ENCODE measurements around the gene AGAP1.
A peak's percentile ranks its signal among the peaks of the same experiment; 100 is the strongest.

Gene AGAP1

GRCh38 chr2:235534678-235535422, 41.0 kb downstream of the AGAP1 start:
- DNase-seq, result no peak

DNA sequence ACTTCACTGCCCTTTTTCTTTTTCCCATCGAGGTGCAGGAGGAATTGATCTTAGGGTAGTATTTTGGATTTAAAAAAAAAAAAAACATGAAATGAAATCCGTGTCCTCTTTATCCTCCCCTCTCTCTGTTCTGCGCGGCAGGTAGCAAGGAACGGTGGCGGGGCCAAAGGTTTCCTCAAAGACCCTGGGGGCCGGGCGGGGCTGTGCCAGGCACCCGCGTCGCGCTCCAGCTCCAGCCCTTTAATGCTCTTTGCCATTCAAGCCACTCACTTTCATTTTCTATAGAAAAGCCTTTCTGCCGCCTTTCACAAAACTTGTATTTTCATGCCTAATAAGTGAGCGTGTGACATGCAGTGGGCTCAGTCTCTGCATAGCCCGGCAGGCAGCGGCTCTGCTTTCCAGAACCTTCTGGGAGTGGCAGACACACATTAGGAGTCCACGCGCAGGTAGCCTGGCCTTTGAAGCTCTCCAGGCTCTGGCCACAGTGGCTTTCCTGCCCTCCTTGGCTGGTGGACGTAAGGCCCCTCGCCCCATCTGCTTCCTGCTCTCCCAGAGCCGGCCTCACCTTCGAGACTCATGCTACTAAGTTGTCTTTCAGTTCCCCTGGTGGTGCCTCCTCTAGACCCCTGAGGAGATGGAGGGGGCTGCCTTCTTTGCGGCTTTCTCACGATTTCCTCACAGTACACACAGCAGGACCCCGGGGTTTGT, 41.7 kb downstream of the AGAP1 start:
- DNase-seq, result no peak

DNA sequence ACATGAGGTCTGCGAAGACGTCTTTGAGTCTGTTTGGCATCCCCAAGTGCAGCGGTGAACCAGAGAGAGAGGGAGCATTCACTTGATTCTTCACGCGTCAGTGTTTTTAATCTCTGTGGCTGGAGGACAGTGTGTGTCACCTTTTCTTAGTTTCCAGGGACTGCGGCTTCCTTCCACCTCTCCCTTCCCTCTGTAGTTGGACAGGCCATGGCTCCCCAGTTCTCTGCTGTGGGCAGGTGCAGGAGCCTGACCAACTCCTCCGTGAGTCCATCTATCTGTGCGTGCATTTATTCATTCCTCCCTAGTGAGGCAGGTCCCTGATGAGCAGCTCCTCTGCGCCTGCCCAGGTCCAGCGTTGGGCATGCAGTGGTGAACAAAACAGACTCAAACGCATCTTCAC, 42.9 kb downstream of the AGAP1 start:
- no peak for DNase-seq

DNA sequence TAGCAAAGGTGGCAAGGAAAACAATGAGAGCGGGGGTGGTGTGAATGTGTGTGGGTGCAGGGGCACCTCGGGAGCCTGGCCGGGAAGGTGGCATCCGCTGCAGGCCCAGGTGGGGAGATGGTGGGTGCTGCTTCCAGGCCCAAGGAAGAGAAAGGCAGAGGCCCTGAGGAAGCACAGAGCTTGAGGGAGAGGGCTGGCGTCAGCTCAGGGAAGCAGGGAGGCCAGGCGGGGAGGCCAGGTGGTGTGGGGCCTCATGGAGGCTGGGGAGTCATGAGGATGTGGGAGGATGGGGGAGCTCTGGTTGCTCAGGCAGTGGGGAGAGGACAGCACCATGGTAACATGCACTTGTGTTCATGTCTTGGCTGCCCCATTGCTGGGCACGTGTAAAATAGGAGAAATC, 43.3 kb downstream of the AGAP1 start:
- no peak for DNase-seq

GRCh38 chr2:235537587-235537986, 43.7 kb downstream of the AGAP1 start:
- DNase-seq, result no peak

GRCh38 chr2:235538144-235538639, 44.3 kb downstream of the AGAP1 start:
- no peak for DNase-seq

- DNase-seq, result no peak
Measured at GRCh38 chr2:235538981-235539380, 45.1 kb downstream of the AGAP1 start.

GRCh38 chr2:235539773-235540172, 45.9 kb downstream of the AGAP1 start:
- DNase-seq, result no peak

- no peak for DNase-seq
Measured at GRCh38 chr2:235541016-235541415, 47.2 kb downstream of the AGAP1 start.

- no peak for DNase-seq
Measured at GRCh38 chr2:235541838-235542549, 48.2 kb downstream of the AGAP1 start.

GRCh38 chr2:235542733-235543127, 48.9 kb downstream of the AGAP1 start:
- no peak for DNase-seq

DNA sequence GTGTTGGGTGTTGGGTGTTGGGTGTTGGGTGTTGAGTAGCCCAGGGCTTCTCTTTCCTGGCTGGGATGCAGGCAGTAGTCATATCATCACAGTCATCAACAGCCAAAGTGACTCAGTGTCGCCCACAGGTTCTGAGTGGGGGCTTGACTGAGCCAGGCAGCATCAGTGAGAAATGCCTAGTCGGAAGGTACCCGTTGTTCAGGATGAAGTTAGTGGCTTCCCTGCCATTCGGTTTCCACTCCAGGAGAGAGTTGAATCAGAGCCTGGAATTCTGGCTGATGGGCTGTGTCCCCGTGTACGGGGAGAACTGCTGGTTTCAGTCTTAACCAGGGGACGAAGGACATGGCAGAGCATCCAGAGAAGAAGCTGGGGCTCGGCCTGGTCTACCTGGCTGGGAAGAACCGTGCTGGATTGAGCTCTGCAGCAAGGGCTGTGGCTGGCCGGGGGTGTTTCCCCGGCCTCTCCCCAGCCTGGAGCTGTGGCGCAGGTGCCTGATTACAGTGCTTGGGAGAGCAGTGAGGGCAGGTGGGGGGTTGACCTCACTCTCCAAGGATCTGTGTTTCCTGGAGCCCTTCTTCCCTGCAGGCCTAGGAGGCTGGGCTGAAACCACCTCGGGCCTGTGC, 49.4 kb downstream of the AGAP1 start:
- peak; percentile 40 for DNase-seq

GRCh38 chr2:235543851-235544688, 50.2 kb downstream of the AGAP1 start:
- DNase-seq, result no peak

- no peak for DNase-seq
Measured at GRCh38 chr2:235544689-235544969, 50.8 kb downstream of the AGAP1 start.

- no peak for DNase-seq
Measured at GRCh38 chr2:235545339-235546150, 51.7 kb downstream of the AGAP1 start.

GRCh38 chr2:235546151-235546435, 52.2 kb downstream of the AGAP1 start:
- no peak for DNase-seq

DNA sequence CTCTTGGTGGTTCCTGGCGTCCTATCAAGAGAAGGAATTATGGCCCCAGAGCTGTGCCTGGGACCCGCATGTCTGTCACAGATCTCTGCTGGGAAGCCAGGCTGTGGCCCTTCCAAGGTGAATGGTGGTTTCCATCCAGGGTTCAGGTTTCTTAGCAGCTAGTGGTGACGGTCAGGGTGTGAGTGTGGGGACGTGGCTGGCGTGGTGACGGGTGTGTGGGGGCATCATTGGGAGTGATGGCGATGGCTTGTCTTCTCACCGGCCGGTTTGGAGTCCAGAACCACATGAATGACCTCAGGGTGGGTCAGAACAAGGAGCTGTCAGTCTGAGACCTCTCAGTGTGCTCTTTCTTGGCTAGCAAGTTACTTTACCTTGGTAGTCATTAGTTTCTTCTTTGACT, 52.6 kb downstream of the AGAP1 start:
- no peak for DNase-seq

- DNase-seq, result no peak
Measured at GRCh38 chr2:235549735-235550377, 56.0 kb downstream of the AGAP1 start.

DNA sequence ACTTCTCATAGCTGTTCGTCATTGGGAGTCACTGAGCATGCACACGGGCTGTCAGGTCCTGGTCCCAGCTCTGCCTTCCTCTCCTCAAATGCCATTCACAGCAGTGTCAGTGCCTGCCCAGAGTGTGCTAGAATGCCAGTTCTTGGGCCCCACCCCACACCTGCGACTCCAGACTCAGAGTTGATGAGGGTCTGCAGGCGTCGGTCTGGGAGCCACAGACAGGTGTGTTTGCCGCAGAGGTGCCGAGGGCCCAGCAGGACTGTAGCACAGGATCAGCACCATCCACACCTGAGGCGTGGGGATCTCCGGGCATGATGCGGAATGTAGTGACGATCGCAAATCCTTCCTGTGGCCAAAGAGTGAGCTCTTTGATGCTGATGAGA, 56.5 kb downstream of the AGAP1 start:
- no peak for DNase-seq

GRCh38 chr2:235550946-235551345, 57.1 kb downstream of the AGAP1 start:
- no peak for DNase-seq

DNA sequence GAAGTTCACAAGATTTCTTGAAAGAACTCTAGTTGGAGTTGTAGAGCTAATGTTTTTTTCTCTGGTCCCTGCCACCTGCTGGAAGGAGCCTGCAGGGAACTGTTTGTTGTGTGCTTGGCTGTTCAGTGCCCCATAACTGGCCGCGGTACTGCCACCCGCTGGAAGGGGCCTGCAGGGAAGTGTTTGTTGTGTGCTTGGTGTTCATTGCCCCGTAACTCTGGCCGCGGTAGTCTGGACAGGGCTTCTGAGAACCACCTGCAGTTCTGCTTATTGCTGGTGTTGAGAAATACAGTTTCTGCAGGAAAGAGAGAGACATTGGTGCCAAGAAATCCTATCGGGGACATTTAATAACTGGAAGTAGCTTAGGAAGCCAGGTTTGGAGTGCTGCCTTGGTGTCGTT, 58.1 kb downstream of the AGAP1 start:
- DNase-seq, result peak; percentile 51

Measured in EL (cell line).